ENCODE results near the gene GSTM3.

DNA sequence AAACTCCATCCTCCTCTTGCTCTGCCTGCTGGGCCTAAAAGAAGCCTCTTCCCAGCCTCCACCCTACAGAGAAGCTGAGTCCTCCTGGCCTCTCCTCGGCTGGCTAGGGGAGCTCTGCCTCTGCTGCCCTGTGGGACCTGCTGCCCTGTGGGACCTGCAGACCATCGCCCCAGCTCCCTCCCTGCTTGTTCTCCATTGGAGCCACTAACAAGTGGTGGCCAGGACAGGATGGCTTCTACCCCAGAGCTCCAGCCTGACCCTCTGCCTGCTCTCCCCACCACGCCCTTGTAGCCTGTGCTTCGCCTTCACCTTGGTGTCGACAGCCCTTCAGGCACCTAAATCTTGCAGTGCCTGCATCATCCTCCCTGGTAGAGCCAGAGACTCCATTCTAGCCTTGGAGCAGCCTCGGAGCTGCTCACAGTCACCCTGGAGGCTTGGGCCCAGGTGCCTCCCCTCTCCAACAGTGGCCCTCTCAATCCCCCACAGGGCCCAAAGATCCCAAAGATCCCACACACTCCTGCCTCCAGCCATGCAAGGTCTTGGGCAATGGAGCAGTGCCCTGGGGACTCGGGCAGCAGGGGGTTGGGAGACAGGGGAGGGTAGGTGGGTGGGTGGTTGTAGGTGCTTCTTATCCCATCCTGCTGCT lies 19.9 kb upstream of the GSTM3 start:
- TF ChIP-seq, protein P1, sequence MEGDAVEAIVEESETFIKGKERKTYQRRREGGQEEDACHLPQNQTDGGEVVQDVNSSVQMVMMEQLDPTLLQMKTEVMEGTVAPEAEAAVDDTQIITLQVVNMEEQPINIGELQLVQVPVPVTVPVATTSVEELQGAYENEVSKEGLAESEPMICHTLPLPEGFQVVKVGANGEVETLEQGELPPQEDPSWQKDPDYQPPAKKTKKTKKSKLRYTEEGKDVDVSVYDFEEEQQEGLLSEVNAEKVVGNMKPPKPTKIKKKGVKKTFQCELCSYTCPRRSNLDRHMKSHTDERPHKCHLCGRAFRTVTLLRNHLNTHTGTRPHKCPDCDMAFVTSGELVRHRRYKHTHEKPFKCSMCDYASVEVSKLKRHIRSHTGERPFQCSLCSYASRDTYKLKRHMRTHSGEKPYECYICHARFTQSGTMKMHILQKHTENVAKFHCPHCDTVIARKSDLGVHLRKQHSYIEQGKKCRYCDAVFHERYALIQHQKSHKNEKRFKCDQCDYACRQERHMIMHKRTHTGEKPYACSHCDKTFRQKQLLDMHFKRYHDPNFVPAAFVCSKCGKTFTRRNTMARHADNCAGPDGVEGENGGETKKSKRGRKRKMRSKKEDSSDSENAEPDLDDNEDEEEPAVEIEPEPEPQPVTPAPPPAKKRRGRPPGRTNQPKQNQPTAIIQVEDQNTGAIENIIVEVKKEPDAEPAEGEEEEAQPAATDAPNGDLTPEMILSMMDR (IDR thresholded peaks at IDR 0.05) = no peak
- TF ChIP-seq POLR2A (IDR thresholded peaks at IDR 0.05) = no peak

Measured in lower leg skin (tissue), 3 donors.